PC-3 (cell line): ENCODE measurements around the gene PACRG.

Experiments used
- EZH2 ChIP-seq: fragments of 300-600 bp; sonication (generic); IDR thresholded peaks from one replicate; pipeline ENCODE4 v1.6.1; 2017; ENCODE audit warnings: antibody characterized with exemption, mild to moderate bottlenecking, low read length; ENCODE audit not compliant: unreplicated experiment
- EZH2phosphoT487 ChIP-seq: fragments of 300-600 bp; sonication (generic); IDR thresholded peaks from 2 replicates; pipeline ENCODE4 v1.6.1; 2018; ENCODE audit warnings: mild to moderate bottlenecking, antibody characterized with exemption, low read length, borderline replicate concordance
- TF ChIP-seq, protein P1 (sequence below): fragments of 300-600 bp; sonication (generic); conservative IDR thresholded peaks from 2 replicates; pipeline ENCODE4 v1.5.1; 2017; ENCODE audit warnings: antibody characterized with exemption, low read depth, mild to moderate bottlenecking, low read length

DNA sequence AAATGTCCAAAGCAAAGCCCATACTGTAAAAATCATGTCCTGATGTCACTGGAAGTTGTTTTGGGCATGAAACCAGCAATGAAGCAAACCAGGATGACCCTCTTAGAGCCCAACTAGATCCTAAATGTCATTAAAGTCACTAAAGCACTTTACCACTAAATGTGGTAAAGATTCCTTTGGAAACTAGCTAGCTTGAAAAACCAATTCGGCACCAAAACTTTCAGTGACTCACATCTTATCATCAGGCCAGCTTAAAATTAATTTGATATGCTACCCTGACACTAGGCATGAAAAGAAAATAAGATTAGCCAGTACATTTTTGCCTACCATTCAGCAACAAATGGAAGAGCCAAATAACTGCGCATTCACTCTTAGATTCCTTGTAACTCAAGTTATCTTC lies 145.8 kb downstream of the PACRG start:
- TF ChIP-seq, protein P1, sequence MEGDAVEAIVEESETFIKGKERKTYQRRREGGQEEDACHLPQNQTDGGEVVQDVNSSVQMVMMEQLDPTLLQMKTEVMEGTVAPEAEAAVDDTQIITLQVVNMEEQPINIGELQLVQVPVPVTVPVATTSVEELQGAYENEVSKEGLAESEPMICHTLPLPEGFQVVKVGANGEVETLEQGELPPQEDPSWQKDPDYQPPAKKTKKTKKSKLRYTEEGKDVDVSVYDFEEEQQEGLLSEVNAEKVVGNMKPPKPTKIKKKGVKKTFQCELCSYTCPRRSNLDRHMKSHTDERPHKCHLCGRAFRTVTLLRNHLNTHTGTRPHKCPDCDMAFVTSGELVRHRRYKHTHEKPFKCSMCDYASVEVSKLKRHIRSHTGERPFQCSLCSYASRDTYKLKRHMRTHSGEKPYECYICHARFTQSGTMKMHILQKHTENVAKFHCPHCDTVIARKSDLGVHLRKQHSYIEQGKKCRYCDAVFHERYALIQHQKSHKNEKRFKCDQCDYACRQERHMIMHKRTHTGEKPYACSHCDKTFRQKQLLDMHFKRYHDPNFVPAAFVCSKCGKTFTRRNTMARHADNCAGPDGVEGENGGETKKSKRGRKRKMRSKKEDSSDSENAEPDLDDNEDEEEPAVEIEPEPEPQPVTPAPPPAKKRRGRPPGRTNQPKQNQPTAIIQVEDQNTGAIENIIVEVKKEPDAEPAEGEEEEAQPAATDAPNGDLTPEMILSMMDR, result no peak
- TF ChIP-seq EZH2 (no peak), EZH2phosphoT487 (no peak)
